H1 (cell line): ENCODE results near the gene CHD2. TPM values are rescaled to one million over a fixed set of nuclear protein-coding genes. Genes with fewer than 3 reads are reported as not detected.

Experiments used
- ASH2L ChIP-seq: fragments of 200-600, 300-600 bp; sonication (generic); IDR thresholded peaks from one replicate; pipeline ENCODE4 v1.7.1; 2017; ENCODE audit warnings: low read length
- BACH1 ChIP-seq: IDR thresholded peaks from 2 replicates; pipeline ENCODE4 v1.6.1; 2012; ENCODE audit warnings: low read length, improper control_type of control experiment
- BCL11A ChIP-seq, 2 experiments: IDR thresholded peaks; one replicate each; pipeline ENCODE4 v1.6.1; 2011; ENCODE audit warnings: low read depth in 2 of 2, low read length in 2 of 2, mild to moderate bottlenecking in 2 of 2
- CHD7 ChIP-seq: fragments of 300-600 bp; sonication (generic); IDR thresholded peaks from 2 replicates; pipeline ENCODE4 v1.7.1; 2012; ENCODE audit warnings: low read length, moderate library complexity, mild to moderate bottlenecking, inconsistent platforms; ENCODE audit not compliant: insufficient replicate concordance
- E2F6 ChIP-seq: IDR thresholded peaks from 2 replicates; pipeline ENCODE4 v1.6.1; 2012; ENCODE audit warnings: inconsistent platforms
- GABPA ChIP-seq: IDR thresholded peaks from 2 replicates; pipeline ENCODE4 v1.6.1; 2011; ENCODE audit warnings: mild to moderate bottlenecking, low read length, moderate library complexity, borderline replicate concordance; ENCODE audit not compliant: insufficient read depth
- JUN ChIP-seq: IDR thresholded peaks from 2 replicates; pipeline ENCODE4 v1.6.1; 2011; ENCODE audit warnings: low read depth, mild to moderate bottlenecking, improper control_type of control experiment, low read length
- MAFK ChIP-seq: IDR thresholded peaks from 2 replicates; pipeline ENCODE4 v1.6.1; 2012; ENCODE audit warnings: low read depth, mild to moderate bottlenecking, improper control_type of control experiment, low read length
- POU5F1 ChIP-seq: IDR thresholded peaks from 2 replicates; pipeline ENCODE4 v1.6.1; 2011; ENCODE audit warnings: low read depth, mild to moderate bottlenecking, low read length, moderate library complexity
- SUZ12 ChIP-seq: fragments of 200-600 bp; sonication (generic); IDR thresholded peaks from 2 replicates; pipeline ENCODE4 v1.6.1; 2012; ENCODE audit warnings: mild to moderate bottlenecking, inconsistent platforms, low read length, moderate library complexity, mixed read lengths
- TBP ChIP-seq: IDR thresholded peaks from 2 replicates; pipeline ENCODE4 v1.6.1; 2011; ENCODE audit warnings: low read depth, low read length, improper control_type of control experiment
- polyA plus RNA-seq, 7 experiments: library from polyadenylated mRNA; depleted of rRNA in 3 of 7; stranded (reverse) in 5 of 7; unstranded in 2 of 7; fragments of >200 nt in 5 of 7; fragments of 200-250 nt in 2 of 7; gene quantifications; 1 replicate in 5 of 7; 2 replicates in 1 of 7; 4 replicates in 1 of 7; pipeline versions ENCODE4 v1.2.1 to v1.2.3, GENCODE V29; 2011 to 2013; ENCODE audit warnings: missing spikeins in 2 of 7, mixed read lengths in 2 of 7
- total RNA-seq: library from RNA; stranded (reverse); fragmentation: NEBNext Ultra II Directional; extraction: Animal tissue kit (Norgen Biotek cat#: 25700); gene quantifications from 2 replicates; pipeline ENCODE4 v1.2.1, GENCODE V29; 2021

Gene CHD2
- total and polyA plus RNA-seq, 2 of the 8 experiments (the other 6 are each of a cell fraction or from before 2014, with no cell fraction given), result 28.8 to 70.0 TPM

GRCh38 chr15:92901995-92902394, 1.9 kb downstream of the CHD2 start (continued):
- TF ChIP-seq CHD7 (no peak), E2F6 (no peak), BACH1 (no peak), JUN (no peak), GABPA (no peak), SUZ12 (no peak), TBP (no peak), ASH2L (no peak), POU5F1 (no peak), BCL11A (IDR thresholded peaks at IDR 0.05; ENCODE audit: low read depth in 2 of 2, low read length in 2 of 2) (no peak), MAFK (no peak)
- TF ChIP-seq, all 59 proteins: peak for 0
